M059J (cell line): ENCODE results near the gene USO1. TPM values are rescaled to one million over a fixed set of nuclear protein-coding genes. Genes with fewer than 3 reads are reported as not detected.
A peak's percentile ranks its signal among the peaks of the same experiment; 100 is the strongest.
"Not testable (repeated sequence)": the region's sequence is repeated elsewhere in the genome, so short reads cannot be mapped to it uniquely, and the experiment has no call there.

Source experiments
- DNase-seq: peaks from one replicate; pipeline ENCODE4 v3.0.0-alpha.2; 2012; ENCODE audit warnings: low read depth
- total RNA-seq: library from RNA; depleted of rRNA; stranded (reverse); fragments of >200 nt; shearing (Covaris generic); gene quantifications from 2 replicates; pipeline ENCODE4 v1.2.3, GENCODE V29; 2014

The USO1 gene
- total RNA-seq, 1 experiment from 2014 or later = 60.4 TPM

DNA sequence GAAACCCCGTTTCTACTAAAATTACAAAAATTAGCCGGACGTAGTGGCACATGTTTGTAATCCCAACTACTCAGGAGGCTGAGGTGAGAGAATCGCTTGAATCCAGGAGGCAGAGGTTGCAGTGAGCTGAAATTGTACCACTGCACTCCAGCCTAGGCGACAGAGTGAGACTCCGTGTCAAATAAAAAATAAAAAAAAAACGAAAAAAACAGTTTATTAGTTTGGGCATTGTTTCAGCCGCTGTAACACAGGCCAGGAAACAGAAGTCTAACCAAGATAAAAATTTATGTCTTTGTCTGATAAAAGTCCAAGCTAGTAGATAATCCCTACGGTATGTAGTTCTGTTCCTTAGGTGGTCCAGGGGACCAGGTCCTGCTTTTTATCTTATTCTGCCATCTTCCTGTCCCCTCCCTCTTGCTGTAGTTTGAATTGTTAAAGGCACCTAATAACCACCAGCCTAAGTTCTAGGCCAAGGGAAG, 21.4 kb downstream of the USO1 start:
- DNase-seq = no peak

DNA sequence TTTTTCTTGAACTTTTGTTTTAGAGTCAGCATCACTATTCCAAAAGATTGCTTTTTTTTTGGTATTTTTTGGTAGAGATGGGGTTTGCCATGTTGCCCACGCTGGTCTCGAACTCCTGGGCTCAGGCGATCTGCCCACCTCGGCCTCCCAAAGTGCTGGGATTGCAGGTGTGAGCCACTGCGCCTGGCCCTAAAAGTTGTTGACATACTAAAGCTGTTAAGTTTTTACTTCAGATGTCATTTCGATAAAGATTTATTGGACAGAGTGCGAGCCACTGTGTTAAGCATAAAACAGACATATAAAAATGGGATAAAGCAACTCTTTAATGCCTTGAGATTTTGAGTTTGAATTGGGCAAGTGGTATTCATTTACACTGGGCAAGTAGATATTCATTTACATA, 28.3 kb downstream of the USO1 start:
- DNase-seq = no peak

DNA sequence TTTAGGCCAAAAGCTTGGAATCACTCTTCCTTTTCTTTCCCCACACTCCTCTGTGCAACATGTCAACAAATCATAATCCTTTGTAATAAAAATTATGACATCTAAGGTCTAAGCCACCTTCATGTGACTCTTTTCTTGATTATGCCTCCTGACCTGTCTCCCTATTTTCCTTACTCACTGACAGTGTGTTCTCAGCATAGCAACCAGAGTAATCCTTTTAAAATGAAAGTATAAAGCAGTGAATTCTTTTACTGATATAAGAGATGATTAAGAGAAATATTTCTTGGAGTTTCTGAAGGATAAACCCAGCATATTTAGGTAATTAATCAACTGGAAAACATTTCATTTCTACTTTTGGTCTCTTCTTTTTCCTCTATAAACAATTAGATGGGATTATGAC, 44.7 kb downstream of the USO1 start:
- peak; percentile 20 for DNase-seq

DNA sequence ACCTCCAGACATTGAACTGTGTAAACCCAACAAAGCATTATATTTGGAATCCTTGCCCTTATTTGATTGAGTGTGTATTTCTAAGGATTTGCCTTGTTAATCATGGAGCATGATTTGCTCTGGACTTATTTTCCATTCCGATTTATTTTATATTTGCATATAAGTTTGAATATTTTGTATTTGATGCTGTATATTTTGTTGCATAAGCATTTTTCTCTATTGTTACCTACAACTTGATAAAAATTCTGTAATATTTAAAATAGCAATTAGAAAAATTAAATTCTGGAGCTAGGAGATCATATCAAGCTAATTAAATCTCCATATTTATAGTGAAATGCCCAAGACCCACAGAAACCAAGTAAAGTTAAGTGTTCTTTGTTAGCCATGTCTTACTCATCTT, 47.2 kb downstream of the USO1 start:
- no peak for DNase-seq

DNA sequence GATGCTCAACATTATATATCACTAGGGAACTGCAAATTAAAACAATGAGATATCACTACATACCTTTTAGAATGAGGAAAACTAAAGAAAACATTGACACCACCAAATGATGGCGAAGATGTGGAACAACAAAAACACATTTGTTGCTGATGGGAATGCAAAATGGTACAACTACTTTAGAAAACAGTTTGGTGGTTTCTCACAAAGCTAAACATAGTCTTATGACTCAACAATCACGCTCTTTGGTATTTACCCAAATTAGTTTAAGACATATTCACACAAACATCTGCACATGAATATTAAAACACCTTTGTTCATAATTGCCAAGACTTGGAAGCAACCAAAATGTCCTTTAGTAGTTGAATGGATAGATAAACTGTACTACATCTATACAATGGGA, 53.2 kb downstream of the USO1 start:
- no peak for DNase-seq

DNA sequence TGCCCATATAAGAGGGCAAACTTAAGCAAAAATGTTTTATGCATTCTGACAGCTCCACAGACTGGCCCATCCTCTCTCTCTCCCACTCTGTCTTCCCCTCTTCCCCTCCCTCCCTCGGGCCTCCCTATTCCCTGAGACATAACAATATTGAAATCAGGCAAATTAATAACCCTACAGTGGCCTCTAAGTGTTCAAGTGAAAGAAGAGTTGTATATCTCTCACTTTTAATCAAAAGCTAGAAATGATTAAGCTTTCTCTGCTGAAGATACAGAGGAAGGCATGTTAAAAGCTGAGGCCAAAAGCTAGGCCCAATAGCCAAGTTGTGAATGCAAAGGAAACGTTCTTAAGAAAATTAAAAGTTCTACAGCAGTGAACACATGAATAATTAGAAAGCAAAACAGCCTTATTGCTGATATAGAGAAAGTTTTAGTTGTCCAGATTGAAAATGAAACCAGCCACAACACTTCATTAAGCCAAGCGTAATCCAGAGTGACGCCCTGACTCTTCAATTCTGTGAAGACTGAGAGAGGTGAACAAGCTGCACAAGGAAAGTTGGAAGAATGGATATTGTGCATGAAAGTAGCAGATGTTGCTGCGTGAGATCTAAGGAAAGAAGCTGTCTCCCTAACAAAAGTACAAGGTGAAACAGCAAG, 54.9 kb downstream of the USO1 start:
- DNase-seq = no peak

DNA sequence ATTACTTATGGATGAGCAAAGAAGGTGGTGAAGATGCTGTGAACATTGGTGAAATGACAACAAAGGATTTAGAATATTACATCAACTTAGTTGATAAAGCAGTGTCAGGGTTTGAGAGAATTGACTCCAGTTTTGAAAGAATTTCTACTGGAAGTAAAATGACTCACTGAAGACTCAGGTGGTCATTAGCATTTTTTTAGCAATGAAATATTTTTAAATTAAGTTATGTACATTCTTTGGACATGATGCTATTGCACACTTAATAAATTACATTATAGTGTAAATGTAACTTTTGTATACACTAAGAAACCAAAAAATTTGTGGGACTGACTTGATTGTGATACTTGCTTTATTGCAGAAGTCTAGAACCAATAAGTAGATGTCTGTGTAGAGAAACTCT, 56.9 kb downstream of the USO1 start:
- DNase-seq = peak; percentile 15

DNA sequence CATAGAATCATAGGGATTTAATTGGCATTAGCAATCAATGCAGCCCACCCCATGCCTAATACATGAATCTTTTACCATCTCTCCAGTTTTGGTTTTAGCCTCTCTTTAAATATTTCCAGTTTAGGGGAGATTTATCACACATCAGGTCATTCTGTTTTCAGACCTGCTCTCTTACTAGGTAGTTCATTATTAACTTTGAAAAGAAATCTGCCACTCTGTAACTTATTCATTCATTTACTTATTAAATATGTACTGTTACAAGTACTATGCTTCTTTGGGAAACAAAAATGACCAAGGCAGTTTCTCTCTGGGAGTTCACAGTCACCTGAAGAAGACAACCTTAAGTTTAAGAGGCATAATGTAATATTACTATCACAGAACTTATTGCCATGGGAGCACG, 62.1 kb downstream of the USO1 start:
- DNase-seq = no peak

DNA sequence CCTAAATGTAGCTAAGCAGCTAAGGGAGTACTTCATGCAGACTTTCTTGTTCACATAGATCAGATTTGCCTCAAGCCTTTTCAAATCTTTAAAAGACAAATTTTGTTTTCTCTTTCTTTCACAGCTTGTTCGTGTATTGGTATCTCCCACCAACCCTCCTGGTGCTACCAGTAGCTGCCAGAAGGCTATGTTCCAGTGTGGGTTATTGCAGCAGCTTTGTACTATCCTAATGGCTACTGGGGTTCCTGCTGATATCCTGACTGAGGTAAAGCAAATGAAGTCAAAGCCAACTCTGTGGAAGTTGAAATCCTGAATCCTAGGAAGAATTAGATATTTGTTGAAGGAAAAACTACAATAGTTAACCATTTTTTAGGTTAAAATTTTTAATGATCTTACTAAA, 62.6 kb downstream of the USO1 start:
- DNase-seq = no peak

DNA sequence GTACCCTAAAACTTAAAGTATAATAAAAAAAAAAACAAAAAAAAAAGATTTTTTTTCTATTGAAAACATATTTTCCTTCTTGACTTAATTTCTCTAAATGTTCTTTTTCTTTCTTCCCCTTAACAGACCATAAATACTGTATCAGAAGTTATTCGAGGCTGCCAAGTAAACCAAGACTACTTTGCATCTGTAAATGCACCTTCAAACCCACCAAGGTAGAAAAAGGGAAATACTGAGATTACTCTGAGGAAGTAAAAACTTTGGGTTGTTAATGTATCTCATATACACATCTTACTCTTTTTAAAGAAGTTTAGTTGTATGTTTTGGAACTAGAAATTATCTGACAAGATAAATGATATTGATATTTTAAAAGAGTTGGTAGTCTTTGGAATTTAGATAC, 65.6 kb downstream of the USO1 start:
- DNase-seq = no peak

DNA sequence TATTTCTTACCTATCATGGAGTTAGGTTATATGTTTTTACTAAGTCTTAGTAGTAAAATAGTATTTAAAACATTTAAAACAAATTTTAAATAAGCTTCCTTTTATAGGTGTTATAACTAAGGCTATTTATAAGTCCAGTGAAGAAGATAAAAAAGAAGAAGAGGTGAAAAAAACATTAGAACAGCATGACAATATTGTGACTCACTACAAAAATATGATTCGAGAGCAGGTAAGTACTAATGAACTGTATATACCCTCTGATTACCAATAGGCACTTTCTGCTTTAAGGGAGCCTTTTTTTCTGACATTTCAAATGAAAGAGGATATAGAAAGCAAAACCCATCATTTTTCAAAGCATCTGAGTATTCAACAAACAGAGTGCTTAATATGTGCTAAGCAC, 76.6 kb downstream of the USO1 start:
- DNase-seq = peak; percentile 28

DNA sequence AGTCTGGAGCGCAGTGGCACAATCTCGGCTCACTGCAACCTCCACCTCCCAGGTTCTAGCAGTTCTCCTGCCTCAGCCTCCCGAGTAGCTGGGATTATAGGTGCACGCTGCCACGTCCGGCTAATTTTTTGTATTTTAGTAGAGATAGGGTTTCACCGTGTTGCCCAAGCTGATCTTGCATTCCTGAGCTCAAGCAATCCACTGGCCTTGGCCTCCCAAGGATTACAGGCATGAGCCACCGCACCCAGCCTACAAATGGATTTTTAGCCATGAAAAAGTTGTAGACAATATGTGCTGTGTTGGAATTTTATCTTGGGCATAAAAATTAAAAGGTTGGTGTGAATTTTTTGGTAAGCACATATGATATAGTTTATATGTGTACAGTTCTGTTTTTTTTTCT, 81.7 kb downstream of the USO1 start:
- DNase-seq = not testable (repeated sequence)

DNA sequence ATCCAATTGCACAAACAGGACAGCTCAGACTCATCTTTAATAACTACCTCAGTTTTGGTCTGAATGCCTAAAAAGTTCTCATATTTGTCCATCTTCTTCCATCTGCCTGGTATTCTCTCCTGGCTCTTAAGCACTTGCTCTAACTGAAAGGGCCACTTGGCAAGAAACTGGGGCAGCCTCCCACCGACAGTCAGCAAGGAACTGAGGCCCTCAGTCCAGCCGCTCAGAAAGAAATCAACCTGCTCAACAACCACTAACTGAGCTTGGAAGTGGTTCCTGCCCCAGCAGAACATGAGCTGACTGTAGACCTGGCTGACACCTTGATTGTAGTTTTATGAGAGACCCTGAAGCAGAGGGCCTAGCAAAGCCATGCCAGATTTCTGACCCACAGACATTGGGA, 93.5 kb downstream of the USO1 start:
- DNase-seq = no peak

DNA sequence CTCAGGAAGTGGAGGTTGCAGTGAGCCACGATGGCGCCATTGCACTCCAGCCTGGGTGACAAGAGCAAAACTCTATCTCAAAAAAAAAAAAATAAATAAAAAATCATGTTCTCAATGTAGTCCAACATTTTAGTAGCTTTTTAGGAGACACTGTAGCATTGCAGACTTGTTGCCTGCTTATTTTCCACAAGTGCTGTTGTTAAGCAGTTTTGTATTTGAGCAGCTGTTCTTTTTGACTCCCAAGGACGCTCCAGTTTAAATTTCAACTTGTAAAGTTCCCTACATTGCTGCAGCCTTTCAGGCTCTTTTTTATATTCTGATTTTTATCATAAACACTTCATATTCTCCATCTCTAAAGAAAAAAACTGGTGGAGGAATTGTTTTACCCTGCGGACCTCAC, 94.7 kb downstream of the USO1 start:
- DNase-seq = no peak

DNA sequence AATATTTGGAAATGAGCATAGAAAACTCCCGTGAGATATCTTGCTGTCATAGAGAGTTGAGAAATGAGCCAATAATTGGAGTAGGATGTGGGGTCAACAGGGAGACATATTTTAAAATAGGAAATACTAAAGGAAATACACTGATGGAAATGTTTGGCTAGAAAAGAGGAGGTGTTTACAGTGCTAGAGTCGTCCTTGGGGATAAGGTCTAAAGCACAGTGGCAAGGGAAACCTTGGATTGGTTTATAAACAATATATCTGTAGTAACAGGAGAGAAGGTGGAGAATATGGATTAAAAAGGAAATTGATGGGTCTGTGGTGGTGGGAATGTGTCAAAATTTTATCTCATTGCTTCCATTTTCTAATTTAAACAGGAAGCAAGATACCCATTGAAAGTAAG, 95.8 kb downstream of the USO1 start:
- DNase-seq = no peak

DNA sequence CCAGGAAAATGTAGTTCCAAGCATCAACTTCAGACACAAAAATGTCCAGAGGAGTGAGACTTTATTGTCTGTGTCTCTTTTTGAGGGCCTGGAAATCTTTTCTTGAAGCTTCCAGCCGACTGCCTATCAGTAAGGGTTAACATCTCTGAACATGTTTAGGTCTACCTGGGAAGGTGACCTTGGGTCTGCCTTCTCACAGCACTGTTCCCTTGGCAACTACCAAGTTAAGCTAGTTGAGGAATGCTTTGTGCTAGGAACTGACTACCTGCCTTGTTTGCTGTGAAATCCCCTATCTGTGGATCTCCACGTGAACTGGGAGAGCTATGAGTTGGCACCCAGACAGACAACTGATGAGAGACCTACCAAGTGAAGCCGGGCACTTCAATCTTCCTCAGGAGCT, 96.3 kb downstream of the USO1 start:
- no peak for DNase-seq

DNA sequence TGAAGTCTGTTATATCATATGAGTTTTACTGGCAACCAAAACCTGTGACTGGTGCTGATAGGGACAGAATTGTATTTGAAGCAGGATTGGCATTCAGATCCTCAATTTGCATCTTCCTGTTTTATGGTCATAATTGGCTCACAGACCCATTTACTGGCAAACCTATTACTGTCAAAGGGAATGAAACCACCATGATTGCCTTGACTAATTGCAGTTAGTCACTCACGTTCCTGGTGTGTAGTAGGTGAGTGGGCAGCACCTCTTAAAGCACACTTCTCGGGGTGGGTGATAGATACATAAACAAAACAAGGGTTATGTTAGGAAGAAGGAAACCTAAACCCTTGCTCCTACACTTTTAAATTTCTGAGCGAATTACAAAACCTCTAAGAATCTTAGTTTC, 96.8 kb downstream of the USO1 start:
- DNase-seq = no peak

DNA sequence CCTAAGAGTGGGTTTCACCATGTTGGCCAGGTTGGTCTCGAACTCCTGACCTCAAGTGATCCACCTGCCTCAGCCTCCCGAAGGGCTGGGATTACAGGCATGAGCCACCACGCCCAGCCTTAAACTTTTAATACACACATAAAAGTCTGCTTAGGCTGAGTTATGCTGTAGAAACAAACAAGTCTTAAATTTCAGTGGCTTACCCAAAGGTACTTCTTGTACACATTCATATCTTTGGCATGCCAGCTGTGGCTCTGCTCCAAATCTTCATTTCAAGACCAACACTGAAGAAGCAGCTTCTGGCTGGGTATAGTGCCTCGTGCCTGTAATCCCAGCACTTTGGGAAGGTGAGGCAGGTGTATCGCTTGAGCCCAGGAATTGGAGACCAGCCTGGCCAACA, 97.6 kb downstream of the USO1 start:
- DNase-seq = peak; percentile 74

DNA sequence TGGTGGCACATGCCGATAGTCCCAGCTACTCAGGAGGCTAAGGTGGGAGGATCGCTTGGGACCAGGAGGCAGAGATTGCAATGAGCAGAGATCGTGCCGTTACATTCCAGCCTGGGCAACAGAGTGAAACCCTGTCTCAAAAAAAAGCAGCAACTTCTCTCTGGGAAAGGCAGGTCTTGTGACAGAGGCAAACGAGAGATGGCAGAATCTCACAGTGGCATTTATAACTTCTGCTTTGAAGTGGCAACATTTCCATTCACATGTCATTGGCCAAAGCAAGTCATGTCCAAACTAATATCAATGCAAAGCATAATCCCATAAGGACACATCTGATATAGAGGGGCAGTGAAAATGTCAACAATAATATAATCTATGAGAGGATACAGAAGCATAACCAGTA, 98.0 kb downstream of the USO1 start:
- DNase-seq = no peak

DNA sequence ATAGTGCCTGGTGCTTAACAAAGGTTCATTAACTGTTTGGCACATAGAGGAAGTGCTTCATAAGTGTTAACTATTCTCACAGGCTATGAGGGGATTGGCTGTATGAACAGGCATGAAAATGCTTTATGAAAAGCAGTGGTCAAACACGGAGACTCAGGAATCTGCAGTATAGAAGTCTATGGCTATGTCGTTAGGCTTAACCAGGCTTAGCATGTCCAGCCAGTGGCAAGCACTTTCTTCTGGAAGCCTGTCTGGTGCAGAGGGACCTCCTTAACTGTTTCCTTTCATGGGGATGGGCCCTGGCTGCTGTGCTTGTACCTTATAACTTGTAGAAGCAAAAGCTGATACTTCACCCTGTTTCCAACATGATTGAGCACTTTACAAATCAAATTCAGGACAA, 99.4 kb downstream of the USO1 start:
- DNase-seq = no peak

DNA sequence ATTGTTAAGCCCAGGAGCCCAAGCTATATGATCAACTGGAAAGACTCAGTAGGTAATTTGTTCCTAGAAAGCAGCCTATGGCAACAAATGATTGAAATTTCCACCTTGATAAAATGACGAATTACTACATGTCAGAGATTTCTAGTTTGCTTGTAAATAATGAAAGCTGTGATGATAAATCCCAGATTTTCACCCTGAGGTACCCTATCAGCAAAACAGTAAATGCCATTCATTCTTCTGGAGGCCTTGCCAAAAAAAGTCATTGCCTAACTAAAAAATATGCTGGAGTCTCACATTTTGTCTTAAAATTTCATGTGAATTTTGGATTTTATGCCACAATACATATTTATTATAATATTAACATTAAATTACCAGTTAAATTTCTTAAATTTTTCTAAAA, 106.5 kb downstream of the USO1 start:
- no peak for DNase-seq

DNA sequence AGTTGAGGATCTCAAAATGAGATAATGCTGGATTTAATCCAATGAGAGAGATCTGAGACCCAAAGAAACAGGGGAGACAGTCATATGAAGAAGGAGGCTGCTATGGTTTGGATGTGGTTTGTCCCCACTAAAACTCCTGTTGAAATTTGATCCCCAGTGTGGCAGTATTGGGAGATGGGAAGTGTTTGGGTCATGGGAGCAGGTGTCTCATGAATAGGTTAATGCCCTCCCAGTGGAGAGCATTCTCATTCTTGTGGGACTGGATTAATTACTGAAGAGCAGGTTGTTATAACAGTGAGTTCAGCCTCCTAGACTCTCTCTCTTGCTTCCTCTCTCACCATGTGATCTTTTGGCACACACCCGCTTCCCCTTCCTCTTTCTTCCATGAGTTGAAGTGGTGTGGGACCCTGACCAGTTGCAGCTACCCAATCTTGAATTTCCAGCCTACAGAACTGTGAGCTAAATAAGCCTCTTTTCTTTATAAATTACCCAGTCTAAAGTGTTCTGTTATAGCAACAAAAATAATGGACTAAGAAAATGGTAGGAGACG, 107.6 kb downstream of the USO1 start:
- no peak for DNase-seq

DNA sequence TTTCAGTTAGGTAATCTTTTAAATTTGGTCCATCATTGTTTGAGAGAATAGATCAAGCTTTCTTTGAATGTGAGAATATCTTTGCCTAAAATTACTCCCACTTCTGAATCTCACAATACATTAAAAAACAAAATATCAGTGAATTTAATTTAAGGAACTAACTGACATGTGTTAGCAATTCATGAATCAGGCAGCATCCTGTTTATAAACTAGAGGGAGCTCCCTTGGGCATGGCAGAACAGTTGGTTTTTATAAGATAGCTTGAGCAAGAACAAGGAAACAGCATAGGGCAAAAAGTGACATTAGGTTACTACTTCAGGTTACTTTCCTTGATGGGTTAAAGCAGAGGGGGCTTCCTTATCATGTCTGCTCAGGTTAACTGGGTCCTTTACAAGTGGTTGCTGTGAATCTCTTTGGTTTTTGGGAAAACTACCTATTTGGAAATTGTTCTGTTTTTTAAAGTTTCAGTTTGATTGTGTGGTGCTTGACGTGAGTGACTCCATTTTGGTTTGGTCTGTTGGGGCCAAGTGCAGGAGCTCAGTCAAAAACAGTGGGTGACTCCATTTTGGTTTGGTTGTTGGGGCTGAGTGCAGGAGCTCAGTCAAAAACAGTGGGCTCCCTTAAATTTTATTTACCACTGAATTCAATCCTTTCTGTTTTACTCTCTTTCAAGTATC, 109.9 kb downstream of the USO1 start:
- DNase-seq = no peak

DNA sequence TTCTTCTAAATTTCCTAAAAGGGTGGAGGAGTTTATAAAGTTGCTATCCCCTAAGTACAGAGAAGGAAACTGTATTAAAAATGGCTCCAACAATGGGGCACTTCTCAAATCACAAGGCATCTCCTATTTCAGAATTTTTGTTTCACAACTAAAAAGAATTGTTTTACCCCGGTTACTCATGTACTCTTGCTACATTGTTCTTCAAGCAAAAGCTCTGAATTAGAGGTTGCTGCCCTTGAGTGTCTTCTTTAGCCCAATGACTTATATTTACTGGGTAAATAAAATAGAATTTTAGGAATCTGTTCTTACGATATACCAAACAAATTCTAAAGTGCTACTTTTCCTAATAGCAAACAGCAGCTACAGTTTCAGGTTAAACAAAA, 110.4 kb downstream of the USO1 start:
- DNase-seq = no peak
